H9 (cell line): ENCODE results near the gene TCFL5. TPM values are rescaled to one million over a fixed set of nuclear protein-coding genes. Genes with fewer than 3 reads are reported as not detected.

Experiments used
- DNase-seq: peaks from one replicate; pipeline ENCODE4 v3.0.0-alpha.2; 2017
- H2AFZ ChIP-seq: one replicate; pipeline ENCODE4 v1.6.1; 2013; ENCODE audit warnings: mild to moderate bottlenecking, low read length, control low read depth, moderate library complexity
- H2AK5ac ChIP-seq: 2 replicates; pipeline ENCODE4 v1.6.1; 2013; ENCODE audit warnings: low read length, control low read depth, mixed read lengths; ENCODE audit not compliant: insufficient read length
- H2BK120ac ChIP-seq: one replicate; pipeline ENCODE4 v1.6.1; 2013; ENCODE audit warnings: low read depth, mild to moderate bottlenecking, low read length, control low read depth, inconsistent platforms; ENCODE audit not compliant: poor library complexity, severe bottlenecking
- H2BK12ac ChIP-seq: 2 replicates; pipeline ENCODE4 v1.6.1; 2013; ENCODE audit warnings: low read length, control low read depth, mixed read lengths, low read depth; ENCODE audit not compliant: insufficient read length
- H2BK15ac ChIP-seq: 2 replicates; pipeline ENCODE4 v1.6.1; 2013; ENCODE audit warnings: low read depth, low read length, control low read depth
- H2BK20ac ChIP-seq: one replicate; pipeline ENCODE4 v1.6.1; 2013; ENCODE audit warnings: low read depth, mild to moderate bottlenecking, low read length, control low read depth, inconsistent platforms; ENCODE audit not compliant: poor library complexity, severe bottlenecking
- H2BK5ac ChIP-seq: 2 replicates; pipeline ENCODE4 v1.6.1; 2013; ENCODE audit warnings: low read length, control low read depth, mixed read lengths; ENCODE audit not compliant: insufficient read length
- H3K14ac ChIP-seq: 2 replicates; pipeline ENCODE4 v1.6.1; 2013; ENCODE audit warnings: low read length, control low read depth; ENCODE audit not compliant: insufficient read depth
- H3K18ac ChIP-seq: 2 replicates; pipeline ENCODE4 v1.6.1; 2013; ENCODE audit warnings: low read depth, mild to moderate bottlenecking, mixed read lengths, low read length, control low read depth; ENCODE audit not compliant: insufficient read length
- H3K23ac ChIP-seq: 2 replicates; pipeline ENCODE4 v1.6.1; 2013; ENCODE audit warnings: low read length, control low read depth, mixed read lengths, low read depth; ENCODE audit not compliant: insufficient read length
- H3K23me2 ChIP-seq: 2 replicates; pipeline ENCODE4 v1.6.1; 2013; ENCODE audit warnings: low read depth, mild to moderate bottlenecking, mixed read lengths, low read length, control low read depth; ENCODE audit not compliant: insufficient read length, poor library complexity, severe bottlenecking
- H3K27ac ChIP-seq: 2 replicates; pipeline ENCODE4 v1.5.1; 2013; ENCODE audit warnings: low read length, control low read depth, mixed read lengths, low read depth; ENCODE audit not compliant: insufficient read length
- H3K27me3 ChIP-seq: 2 replicates; pipeline ENCODE4 v1.6.1; 2013; ENCODE audit warnings: low read length, control low read depth, inconsistent platforms; ENCODE audit not compliant: insufficient read depth
- H3K4ac ChIP-seq: 2 replicates; pipeline ENCODE4 v1.6.1; 2013; ENCODE audit warnings: low read depth, mild to moderate bottlenecking, control low read depth, inconsistent platforms, low read length, moderate library complexity
- H3K4me1 ChIP-seq: 2 replicates; pipeline ENCODE4 v1.6.1; 2013; ENCODE audit warnings: low read length, control low read depth, inconsistent platforms; ENCODE audit not compliant: insufficient read depth
- H3K4me2 ChIP-seq: 2 replicates; pipeline ENCODE4 v1.6.1; 2013; ENCODE audit warnings: low read length, control low read depth, mixed read lengths; ENCODE audit not compliant: insufficient read length, insufficient read depth
- H3K56ac ChIP-seq: 2 replicates; pipeline ENCODE4 v1.6.1; 2013; ENCODE audit warnings: low read depth, mild to moderate bottlenecking, mixed read lengths, low read length, control low read depth; ENCODE audit not compliant: insufficient read length
- H3K79me1 ChIP-seq: 2 replicates; pipeline ENCODE4 v1.6.1; 2013; ENCODE audit warnings: low read depth, mild to moderate bottlenecking, moderate library complexity, low read length, control low read depth, inconsistent platforms; ENCODE audit not compliant: insufficient read depth, poor library complexity, severe bottlenecking
- H3K79me2 ChIP-seq: 2 replicates; pipeline ENCODE4 v1.6.1; 2013; ENCODE audit warnings: low read length, control low read depth, inconsistent platforms; ENCODE audit not compliant: insufficient read depth
- H3K9ac ChIP-seq: 2 replicates; pipeline ENCODE4 v1.6.1; 2013; ENCODE audit warnings: low read length, control low read depth, mixed read lengths; ENCODE audit not compliant: insufficient read length; ENCODE audit errors: extremely low read depth
- H3K9me3 ChIP-seq: one replicate; pipeline ENCODE4 v1.6.1; 2013; ENCODE audit warnings: low read depth, low read length, inconsistent platforms; ENCODE audit not compliant: control insufficient read depth
- H3T11ph ChIP-seq: one replicate; pipeline ENCODE4 v1.6.1; 2013; ENCODE audit warnings: mild to moderate bottlenecking, low read length, control low read depth, inconsistent platforms
- H4K20me1 ChIP-seq: one replicate; pipeline ENCODE4 v1.6.1; 2013; ENCODE audit not compliant: control insufficient read depth, insufficient read length, insufficient read depth
- H4K5ac ChIP-seq: 2 replicates; pipeline ENCODE4 v1.6.1; 2013; ENCODE audit warnings: low read depth, mild to moderate bottlenecking, mixed read lengths, low read length, control low read depth; ENCODE audit not compliant: insufficient read length
- H4K8ac ChIP-seq: replicated peaks from 2 replicates; pipeline ENCODE4 v1.6.1; 2013; ENCODE audit warnings: low read length, control low read depth, mixed read lengths, low read depth; ENCODE audit not compliant: insufficient read length
- H4K91ac ChIP-seq: 2 replicates; pipeline ENCODE4 v1.6.1; 2013; ENCODE audit warnings: low read depth, mild to moderate bottlenecking, moderate library complexity, mixed read lengths, low read length, control low read depth; ENCODE audit not compliant: insufficient read length
- H3K27ac Mint-ChIP-seq, 3 experiments: 2 replicates in 2 of 3; 3 replicates in 1 of 3; pipeline ENCODE4 v1.8.0; 2020 to 2021; ENCODE audit warnings: mixed read lengths in 3 of 3, mild to moderate bottlenecking in 1 of 3, moderate library complexity in 1 of 3
- H3K27me3 Mint-ChIP-seq: 2 replicates; pipeline ENCODE4 v1.8.0; 2021; ENCODE audit warnings: low read depth, mild to moderate bottlenecking, moderate library complexity, mixed read lengths
- H3K36me3 Mint-ChIP-seq, 3 experiments: 2 replicates in 2 of 3; 3 replicates in 1 of 3; pipeline ENCODE4 v1.8.0; 2020 to 2021; ENCODE audit warnings: low read depth in 3 of 3, mixed read lengths in 3 of 3; ENCODE audit not compliant: insufficient read depth in 1 of 3
- H3K4me1 Mint-ChIP-seq, 2 experiments: 2 replicates each; pipeline ENCODE4 v1.8.0; 2020; ENCODE audit warnings: mixed read lengths in 2 of 2
- H3K4me3 Mint-ChIP-seq, 2 experiments: 2 replicates in 1 of 2; 3 replicates in 1 of 2; pipeline ENCODE4 v1.8.0; 2020 to 2021; ENCODE audit warnings: mild to moderate bottlenecking in 2 of 2, mixed read lengths in 2 of 2, moderate library complexity in 1 of 2
- H3K9me3 Mint-ChIP-seq, 2 experiments: 2 replicates in 1 of 2; 3 replicates in 1 of 2; pipeline ENCODE4 v1.8.0; 2020; ENCODE audit warnings: mild to moderate bottlenecking in 2 of 2, mixed read lengths in 2 of 2, moderate library complexity in 1 of 2
- WGBS: extraction: QIAGEN DNeasy Blood & Tissue Kit; methylation state at CpG from one replicate; pipeline ENCODE4 v1.1.7; 2013; ENCODE audit warnings: missing lambda C conversion rate, low lambda C conversion rate, mixed read lengths; ENCODE audit not compliant: insufficient read length; ENCODE audit errors: extremely low coverage; 5-methylcytosine and 5-hydroxymethylcytosine counted together
- total RNA-seq: library from RNA; stranded (reverse); gene quantifications from 2 replicates; pipeline ENCODE4 v1.2.1, GENCODE V29; 2021
- TF ChIP-seq, protein P1 (sequence below): fragments of 200-600 bp; sonication (generic); conservative IDR thresholded peaks from 3 replicates; pipeline ENCODE4 v1.8.0; 2021; ENCODE audit warnings: antibody characterized with exemption, mild to moderate bottlenecking

TCFL5 gene
- total RNA-seq, 1 experiment from 2014 or later: 16.4 TPM

DNA sequence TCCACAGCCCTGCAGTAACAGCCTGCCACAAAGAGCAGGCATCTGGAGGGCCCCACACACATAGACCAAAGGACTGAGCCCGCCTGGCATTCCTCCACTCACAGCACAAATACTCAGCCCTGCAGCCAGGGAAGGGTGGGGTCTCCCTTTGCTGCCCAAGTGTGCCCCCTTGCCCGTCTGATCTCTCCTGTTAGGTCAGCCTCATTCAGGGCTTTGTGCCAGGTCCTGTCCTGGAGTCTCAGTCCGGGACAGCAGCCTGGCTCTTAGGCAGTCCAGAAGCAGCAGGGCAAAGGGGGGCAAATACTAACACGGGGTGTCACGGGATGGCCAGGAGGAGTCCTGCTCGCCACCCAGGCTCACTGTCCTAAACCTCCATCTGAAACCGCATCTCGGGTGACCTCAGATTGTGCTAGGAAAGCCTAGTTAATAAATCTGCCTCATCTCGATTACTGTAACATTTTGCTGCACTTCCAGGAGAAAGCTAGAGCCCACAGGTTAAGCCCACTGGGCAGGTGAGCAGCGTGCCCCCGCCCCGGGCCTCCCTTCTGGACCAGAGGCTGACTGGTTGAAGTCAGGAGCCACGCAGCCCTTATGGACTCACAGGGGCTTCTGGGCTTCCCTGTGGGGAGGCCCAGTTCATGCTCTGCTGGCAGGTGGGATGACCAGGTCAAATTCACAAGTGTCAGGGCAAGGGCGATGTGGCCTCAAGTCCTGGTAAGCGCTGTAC lies 60.2 kb downstream of the TCFL5 start:
- H3K36me3 Mint-ChIP-seq: peaks cover 15 to 38% (median 34%) of the 10 kb centered on the region in 3 experiments
- no peak overlapping the region for H2BK120ac ChIP-seq
- no peak overlapping the region for H3K4ac ChIP-seq
- TF ChIP-seq, protein P1, sequence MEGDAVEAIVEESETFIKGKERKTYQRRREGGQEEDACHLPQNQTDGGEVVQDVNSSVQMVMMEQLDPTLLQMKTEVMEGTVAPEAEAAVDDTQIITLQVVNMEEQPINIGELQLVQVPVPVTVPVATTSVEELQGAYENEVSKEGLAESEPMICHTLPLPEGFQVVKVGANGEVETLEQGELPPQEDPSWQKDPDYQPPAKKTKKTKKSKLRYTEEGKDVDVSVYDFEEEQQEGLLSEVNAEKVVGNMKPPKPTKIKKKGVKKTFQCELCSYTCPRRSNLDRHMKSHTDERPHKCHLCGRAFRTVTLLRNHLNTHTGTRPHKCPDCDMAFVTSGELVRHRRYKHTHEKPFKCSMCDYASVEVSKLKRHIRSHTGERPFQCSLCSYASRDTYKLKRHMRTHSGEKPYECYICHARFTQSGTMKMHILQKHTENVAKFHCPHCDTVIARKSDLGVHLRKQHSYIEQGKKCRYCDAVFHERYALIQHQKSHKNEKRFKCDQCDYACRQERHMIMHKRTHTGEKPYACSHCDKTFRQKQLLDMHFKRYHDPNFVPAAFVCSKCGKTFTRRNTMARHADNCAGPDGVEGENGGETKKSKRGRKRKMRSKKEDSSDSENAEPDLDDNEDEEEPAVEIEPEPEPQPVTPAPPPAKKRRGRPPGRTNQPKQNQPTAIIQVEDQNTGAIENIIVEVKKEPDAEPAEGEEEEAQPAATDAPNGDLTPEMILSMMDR: no peak
- H4K8ac ChIP-seq: no peak overlapping the region
- peaks cover 19% of the 10 kb centered on the region for H3K27me3 Mint-ChIP-seq
- no peak overlapping the region for H2BK5ac ChIP-seq
- H3K27ac Mint-ChIP-seq: peak overlapping the region in 1 of 3 experiments; percentile 70; a peak in 2 of 7 replicates
- H2BK15ac ChIP-seq: no peak overlapping the region
- H3K79me1 ChIP-seq: no peaks in the 10 kb centered on the region
- H2AK5ac ChIP-seq: no peak overlapping the region
- no CpG with 5 or more reads among the region's 15 CpGs for WGBS
- no peak overlapping the region for H3K14ac ChIP-seq
- no peak overlapping the region for H3K56ac ChIP-seq
- no peak for DNase-seq
- no peaks in the 10 kb centered on the region for H3K9me3 Mint-ChIP-seq
- H3K4me3 Mint-ChIP-seq: no peak overlapping the region
- H3K9me3 ChIP-seq: no peaks in the 10 kb centered on the region
- H3K27me3 ChIP-seq: no peaks in the 10 kb centered on the region
- no peak overlapping the region for H3T11ph ChIP-seq
- H3K23me2 ChIP-seq: peaks cover 4% of the 10 kb centered on the region
- no peak overlapping the region for H3K27ac ChIP-seq
- no peaks in the 10 kb centered on the region for H3K79me2 ChIP-seq
- no peak overlapping the region for H3K9ac ChIP-seq
- H3K4me1 Mint-ChIP-seq: peaks cover 14 to 15% of the 10 kb centered on the region in 2 experiments
- H2BK12ac ChIP-seq: no peak overlapping the region
- H3K4me1 ChIP-seq: no peaks in the 10 kb centered on the region
- H4K20me1 ChIP-seq: no peaks in the 10 kb centered on the region
- no peak overlapping the region for H3K23ac ChIP-seq
- no peak overlapping the region for H3K18ac ChIP-seq
- no peak overlapping the region for H4K5ac ChIP-seq
- no peak overlapping the region for H2AFZ ChIP-seq
- H4K91ac ChIP-seq: no peak overlapping the region
- no peak overlapping the region for H3K4me2 ChIP-seq
- no peak overlapping the region for H2BK20ac ChIP-seq
